ENCODE measurements around the gene B4GALT5. TPM values are rescaled to one million over a fixed set of nuclear protein-coding genes. Genes with fewer than 3 reads are reported as not detected.

The B4GALT5 gene
- total RNA-seq, 3 donors from 2014 or later: 52.4 to 65.1 (median 60.2) TPM

DNA sequence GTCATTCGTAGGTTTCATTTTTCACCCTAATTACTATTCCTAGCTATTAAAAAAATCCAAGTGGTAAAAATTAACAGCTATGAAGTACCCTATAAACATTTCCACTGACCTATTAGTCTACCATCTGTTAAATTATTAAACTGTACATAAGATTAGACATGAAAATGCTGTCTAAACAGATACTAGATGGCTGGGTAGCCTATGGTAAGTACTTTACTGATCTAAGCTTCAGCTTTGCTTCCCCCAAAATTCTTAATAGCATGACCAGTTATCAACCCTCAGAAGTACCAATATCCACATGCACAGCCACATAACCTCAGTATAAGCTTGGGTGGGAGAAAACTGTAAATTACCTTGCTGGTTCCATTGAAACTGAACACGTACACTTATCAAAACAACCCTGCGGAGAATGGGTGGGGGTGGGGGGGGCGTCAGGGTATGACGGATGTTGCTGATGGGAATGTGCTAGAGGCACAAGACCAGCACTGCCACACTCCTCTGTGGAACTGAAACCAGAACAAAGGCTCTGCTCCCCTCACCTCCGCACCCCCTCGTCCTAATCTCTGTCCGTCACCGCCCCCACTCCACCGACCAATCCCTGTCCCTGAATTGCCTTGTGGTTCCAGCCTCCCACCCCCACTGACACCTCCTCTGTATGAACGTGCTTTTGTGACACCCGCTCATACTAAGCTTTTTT, 45.3 kb downstream of the B4GALT5 start:
- DNase-seq (peak in 2 of 3 donors; percentile 49 to 69), ATAC-seq (peak; percentile 72)
- peaks cover 19% of the 10 kb centered on the region for H3K4me1 ChIP-seq (ENCODE audit: low read depth)
- no peaks in the 10 kb centered on the region for H3K9me3 ChIP-seq
- TF ChIP-seq, protein P1, sequence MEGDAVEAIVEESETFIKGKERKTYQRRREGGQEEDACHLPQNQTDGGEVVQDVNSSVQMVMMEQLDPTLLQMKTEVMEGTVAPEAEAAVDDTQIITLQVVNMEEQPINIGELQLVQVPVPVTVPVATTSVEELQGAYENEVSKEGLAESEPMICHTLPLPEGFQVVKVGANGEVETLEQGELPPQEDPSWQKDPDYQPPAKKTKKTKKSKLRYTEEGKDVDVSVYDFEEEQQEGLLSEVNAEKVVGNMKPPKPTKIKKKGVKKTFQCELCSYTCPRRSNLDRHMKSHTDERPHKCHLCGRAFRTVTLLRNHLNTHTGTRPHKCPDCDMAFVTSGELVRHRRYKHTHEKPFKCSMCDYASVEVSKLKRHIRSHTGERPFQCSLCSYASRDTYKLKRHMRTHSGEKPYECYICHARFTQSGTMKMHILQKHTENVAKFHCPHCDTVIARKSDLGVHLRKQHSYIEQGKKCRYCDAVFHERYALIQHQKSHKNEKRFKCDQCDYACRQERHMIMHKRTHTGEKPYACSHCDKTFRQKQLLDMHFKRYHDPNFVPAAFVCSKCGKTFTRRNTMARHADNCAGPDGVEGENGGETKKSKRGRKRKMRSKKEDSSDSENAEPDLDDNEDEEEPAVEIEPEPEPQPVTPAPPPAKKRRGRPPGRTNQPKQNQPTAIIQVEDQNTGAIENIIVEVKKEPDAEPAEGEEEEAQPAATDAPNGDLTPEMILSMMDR (IDR thresholded peaks at IDR 0.05): no peak
- no peak overlapping the region for H3K4me3 ChIP-seq
- intact Hi-C loops (cut with DNase I, micrococcal nuclease): no loop called here
- no peaks in the 10 kb centered on the region for H3K36me3 ChIP-seq (ENCODE audit: low read depth)

DNA sequence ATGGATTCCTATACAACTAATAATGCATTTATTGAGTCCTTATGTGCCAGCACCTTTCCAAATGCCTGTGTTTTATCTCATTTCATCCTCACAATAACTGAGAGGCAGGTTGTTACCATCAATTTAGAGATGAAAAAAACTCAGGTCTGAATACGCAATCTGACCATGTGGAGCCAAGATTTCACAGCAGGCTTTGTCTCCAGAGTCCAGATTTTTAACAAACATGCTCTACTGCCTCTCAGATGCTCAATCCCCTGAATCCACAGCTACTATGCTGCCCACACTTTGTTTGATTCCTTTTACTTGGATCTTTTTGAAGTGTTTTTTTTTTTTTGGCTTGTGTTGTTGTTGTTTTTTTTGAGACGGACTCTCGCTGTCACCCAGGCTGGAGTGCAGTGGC, 46.8 kb downstream of the B4GALT5 start:
- Histone ChIP-seq H3K4me3 (no peak overlapping the region), H3K36me3 (ENCODE audit: low read depth) (no peaks in the 10 kb centered on the region), H3K9me3 (no peaks in the 10 kb centered on the region), H3K4me1 (ENCODE audit: low read depth) (peaks cover 19% of the 10 kb centered on the region)
- intact Hi-C loops (cut with DNase I, micrococcal nuclease): no loop called here
- DNase-seq (no peak), ATAC-seq (no peak)
- TF ChIP-seq, protein P1 (IDR thresholded peaks at IDR 0.05): no peak

DNA sequence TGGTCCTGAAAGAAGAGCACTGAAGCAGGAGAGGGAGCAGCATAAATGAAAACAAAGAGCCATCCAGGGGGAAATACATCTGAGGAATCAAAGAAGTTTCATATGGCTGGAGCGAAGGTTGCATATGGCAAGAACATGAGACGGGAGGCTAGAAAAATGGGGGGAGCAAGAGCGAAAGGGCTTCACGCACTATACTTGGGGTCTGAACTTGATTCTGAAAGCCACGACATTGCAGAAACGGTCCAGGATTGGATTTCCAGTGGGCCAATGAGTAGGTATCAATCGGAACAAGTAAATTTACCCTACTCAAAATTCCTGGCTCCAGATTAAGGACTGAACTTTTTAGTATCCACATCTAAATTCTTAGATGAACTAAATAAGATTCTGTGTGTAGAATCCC, 47.9 kb downstream of the B4GALT5 start:
- no peaks in the 10 kb centered on the region for H3K9me3 ChIP-seq
- TF ChIP-seq, protein P1 (IDR thresholded peaks at IDR 0.05): no peak
- H3K36me3 ChIP-seq (ENCODE audit: low read depth): no peaks in the 10 kb centered on the region
- peaks cover 11% of the 10 kb centered on the region for H3K4me1 ChIP-seq (ENCODE audit: low read depth)
- DNase-seq (no peak), ATAC-seq (no peak)
- no peak overlapping the region for H3K4me3 ChIP-seq
- intact Hi-C loops (cut with DNase I, micrococcal nuclease): no loop called here

DNA sequence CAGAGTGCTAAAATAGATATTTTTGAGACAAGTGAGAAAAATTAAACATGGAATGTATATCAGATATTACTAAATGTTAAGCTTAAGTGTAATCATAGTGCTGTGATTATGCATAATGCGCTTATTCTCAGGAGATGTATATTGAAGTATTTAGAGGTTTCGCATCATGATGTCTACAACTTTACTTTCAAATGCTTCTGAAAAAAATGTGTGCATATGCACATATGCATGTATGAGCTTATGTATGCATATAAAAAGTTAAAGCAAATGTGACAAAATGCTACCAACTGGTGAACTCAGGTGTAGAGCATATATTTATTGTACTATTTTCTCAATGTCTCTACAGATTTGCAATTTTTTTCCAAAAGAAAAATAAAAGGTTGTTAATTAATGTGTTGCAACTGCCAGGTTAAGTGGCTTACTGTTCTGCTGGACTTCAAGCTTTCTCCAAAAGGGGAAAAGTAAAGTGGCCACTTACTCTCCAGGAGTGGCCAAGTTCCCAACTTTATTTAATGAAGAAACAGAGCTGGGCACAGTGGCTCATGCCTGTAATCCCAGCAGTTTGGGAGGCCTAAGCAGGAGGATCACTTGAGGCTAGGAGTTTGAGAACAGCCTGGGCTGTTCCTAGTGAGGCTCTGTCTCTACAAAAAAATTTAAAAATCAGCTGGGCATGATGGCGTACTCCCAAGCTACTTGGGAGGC, 48.9 kb downstream of the B4GALT5 start:
- DNase-seq: no peak
- intact Hi-C loops (cut with DNase I, micrococcal nuclease): no loop called here
- peaks cover 7% of the 10 kb centered on the region for H3K4me1 ChIP-seq (ENCODE audit: low read depth)
- H3K9me3 ChIP-seq: no peaks in the 10 kb centered on the region
- H3K36me3 ChIP-seq (ENCODE audit: low read depth): no peaks in the 10 kb centered on the region
- H3K4me3 ChIP-seq: no peak overlapping the region
- no peak for ATAC-seq
- TF ChIP-seq, protein P1 (IDR thresholded peaks at IDR 0.05): no peak

DNA sequence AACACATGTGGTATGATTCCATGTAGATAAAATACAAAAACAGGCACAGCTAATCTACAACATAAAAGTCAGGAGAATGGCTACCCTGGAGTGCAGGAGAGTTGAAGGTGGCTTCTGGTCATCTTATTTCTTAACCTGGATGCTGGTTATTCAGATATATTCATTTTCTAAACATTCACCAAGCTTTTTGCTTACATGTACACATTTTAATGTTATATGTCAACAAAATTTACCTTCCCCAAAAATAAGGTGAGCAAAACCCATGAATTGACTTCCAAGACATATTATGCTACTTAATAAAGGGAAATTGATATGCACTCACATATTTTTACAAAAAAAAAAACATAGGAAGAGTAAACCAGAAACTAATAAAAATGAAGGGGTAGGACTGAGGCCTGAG, 50.6 kb downstream of the B4GALT5 start:
- no peak for ATAC-seq
- no peak overlapping the region for H3K4me3 ChIP-seq
- H3K9me3 ChIP-seq: no peaks in the 10 kb centered on the region
- no peaks in the 10 kb centered on the region for H3K36me3 ChIP-seq (ENCODE audit: low read depth)
- intact Hi-C loops (cut with DNase I, micrococcal nuclease): no loop called here
- TF ChIP-seq, protein P1 (IDR thresholded peaks at IDR 0.05): no peak
- DNase-seq: no peak
- H3K4me1 ChIP-seq (ENCODE audit: low read depth): peaks cover 12% of the 10 kb centered on the region

All from mucosa of descending colon (tissue), 3 donors.